Measurements from ENCODE around the gene MPRIP. TPM values are rescaled to one million over a fixed set of nuclear protein-coding genes. Genes with fewer than 3 reads are reported as not detected.

Gene MPRIP
- total RNA-seq, 1 experiment from 2014 or later, result 284 TPM

GRCh38 chr17:17084941-17085340, 42.7 kb downstream of the MPRIP start:
- Histone ChIP-seq H3K4me1 (peaks cover 18% of the 10 kb centered on the region), H3K9me3 (no peaks in the 10 kb centered on the region), H3K27me3 (replicated peaks; ENCODE audit: control insufficient read depth, insufficient read depth, low read length) (no peaks in the 10 kb centered on the region), H3K36me3 (ENCODE audit: control insufficient read depth, insufficient read depth, low read length) (peaks cover 7% of the 10 kb centered on the region), H3K4me3 (ENCODE audit: low read depth, low read length) (no peak overlapping the region)
- intact Hi-C loops (cut with micrococcal nuclease; ENCODE audit: unreplicated experiment), result no loop called here
- no TSS peak for BruUV-seq (replicated peaks)
- Mint-ChIP-seq H3K27me3 (ENCODE audit: insufficient read depth, unreplicated experiment) (no peaks in the 10 kb centered on the region), H3K4me3 (ENCODE audit: unreplicated experiment) (no peak overlapping the region), H3K27ac (ENCODE audit: unreplicated experiment) (no peak overlapping the region), H3K36me3 (ENCODE audit: insufficient read depth, unreplicated experiment) (peaks cover 56% of the 10 kb centered on the region), H3K4me1 (ENCODE audit: low read depth, unreplicated experiment) (peaks cover 27% of the 10 kb centered on the region), H3K9me3 (ENCODE audit: unreplicated experiment) (no peaks in the 10 kb centered on the region)
- CTCF ChIA-PET, result no interaction called here
- DNase-seq, result no peak
- TF ChIP-seq CTCF (IDR thresholded peaks at IDR 0.05; ENCODE audit: insufficient read depth in 1 of 2, low read depth in 1 of 2, low read length in 1 of 2, severe bottlenecking in 1 of 2, unreplicated experiment in 1 of 2), result no peak
- POLR2A ChIA-PET, result no interaction called here

GRCh38 chr17:17086585-17086984, 44.3 kb downstream of the MPRIP start:
- H3K27ac Mint-ChIP-seq (ENCODE audit: unreplicated experiment), result peak overlapping the region; percentile 26
- POLR2A ChIA-PET, result no interaction called here
- H3K36me3 ChIP-seq (ENCODE audit: control insufficient read depth, insufficient read depth, low read length), result peaks cover 8% of the 10 kb centered on the region

GRCh38 chr17:17087424-17088015, 45.3 kb downstream of the MPRIP start:
- Mint-ChIP-seq H3K27me3 (ENCODE audit: insufficient read depth, unreplicated experiment) (no peaks in the 10 kb centered on the region), H3K27ac (ENCODE audit: unreplicated experiment) (peak overlapping the region; percentile 76)

More at GRCh38 chr17:17086585-17086984, 44.3 kb downstream of the MPRIP start:
- H3K4me1 Mint-ChIP-seq (ENCODE audit: low read depth, unreplicated experiment), result peaks cover 19% of the 10 kb centered on the region
- Histone ChIP-seq H3K27me3 (replicated peaks; ENCODE audit: control insufficient read depth, insufficient read depth, low read length) (no peaks in the 10 kb centered on the region), H3K9me3 (no peaks in the 10 kb centered on the region), H3K4me3 (ENCODE audit: low read depth, low read length) (no peak overlapping the region), H3K4me1 (peaks cover 22% of the 10 kb centered on the region)
- no peaks in the 10 kb centered on the region for H3K9me3 Mint-ChIP-seq (ENCODE audit: unreplicated experiment)
- CTCF ChIA-PET, result no interaction called here
- no peak overlapping the region for H3K4me3 Mint-ChIP-seq (ENCODE audit: unreplicated experiment)
- BruUV-seq (replicated peaks), result no TSS peak
- no peaks in the 10 kb centered on the region for H3K27me3 Mint-ChIP-seq (ENCODE audit: insufficient read depth, unreplicated experiment)
- TF ChIP-seq CTCF (IDR thresholded peaks at IDR 0.05; ENCODE audit: insufficient read depth in 1 of 2, low read depth in 1 of 2, low read length in 1 of 2, severe bottlenecking in 1 of 2, unreplicated experiment in 1 of 2), result no peak
- intact Hi-C loops (cut with micrococcal nuclease; ENCODE audit: unreplicated experiment), result no loop called here
- DNase-seq, result no peak
- peaks cover 57% of the 10 kb centered on the region for H3K36me3 Mint-ChIP-seq (ENCODE audit: insufficient read depth, unreplicated experiment)

More at GRCh38 chr17:17087424-17088015, 45.3 kb downstream of the MPRIP start:
- Histone ChIP-seq H3K4me1 (peaks cover 22% of the 10 kb centered on the region), H3K4me3 (ENCODE audit: low read depth, low read length) (no peak overlapping the region), H3K27me3 (replicated peaks; ENCODE audit: control insufficient read depth, insufficient read depth, low read length) (no peaks in the 10 kb centered on the region), H3K9me3 (no peaks in the 10 kb centered on the region), H3K36me3 (ENCODE audit: control insufficient read depth, insufficient read depth, low read length) (peaks cover 7% of the 10 kb centered on the region)
- peaks cover 19% of the 10 kb centered on the region for H3K4me1 Mint-ChIP-seq (ENCODE audit: low read depth, unreplicated experiment)
- BruUV-seq (replicated peaks), result no TSS peak
- H3K36me3 Mint-ChIP-seq (ENCODE audit: insufficient read depth, unreplicated experiment), result peaks cover 59% of the 10 kb centered on the region
- no peak for TF ChIP-seq CTCF (IDR thresholded peaks at IDR 0.05; ENCODE audit: insufficient read depth in 1 of 2, low read depth in 1 of 2, low read length in 1 of 2, severe bottlenecking in 1 of 2, unreplicated experiment in 1 of 2)
- DNase-seq, result no peak
- ChIA-PET POLR2A (no interaction called here), CTCF (no interaction called here)
- H3K4me3 Mint-ChIP-seq (ENCODE audit: unreplicated experiment), result no peak overlapping the region
- H3K9me3 Mint-ChIP-seq (ENCODE audit: unreplicated experiment), result no peaks in the 10 kb centered on the region
- intact Hi-C loops (cut with micrococcal nuclease; ENCODE audit: unreplicated experiment), result no loop called here
